ENCODE data around the gene KCNF1. TPM values are rescaled to one million over a fixed set of nuclear protein-coding genes. Genes with fewer than 3 reads are reported as not detected.
A peak's percentile ranks its signal among the peaks of the same experiment; 100 is the strongest.

KCNF1 gene
- total RNA-seq, 2 donors from 2014 or later = not detected

DNA sequence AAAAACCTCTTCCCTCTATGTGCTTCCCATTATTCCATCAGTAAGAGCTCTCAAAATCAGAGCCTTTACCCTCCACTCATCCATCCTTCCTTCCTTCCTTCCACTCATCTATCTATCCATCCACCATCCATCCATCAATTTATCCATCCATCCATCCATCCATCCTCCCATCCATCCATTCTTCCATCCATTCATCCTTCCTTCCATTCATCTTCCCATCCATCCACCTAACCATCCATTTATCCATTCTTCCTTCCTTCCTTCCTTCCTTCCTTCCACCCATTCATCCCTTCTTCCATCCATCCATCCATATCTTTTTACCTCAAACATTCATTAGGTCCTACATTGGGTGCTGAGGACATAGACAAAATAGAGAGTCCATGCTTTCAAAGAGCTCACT, 19.4 kb upstream of the KCNF1 start:
- no peaks in the 10 kb centered on the region for H3K9me3 Mint-ChIP-seq
- H3K27ac Mint-ChIP-seq = no peak overlapping the region
- no peak for ATAC-seq
- DNase-seq (ENCODE audit: low spot score in 2 of 2) = no peak
- no peaks in the 10 kb centered on the region for H3K36me3 Mint-ChIP-seq

- Mint-ChIP-seq H3K9me3 (no peaks in the 10 kb centered on the region), H3K36me3 (no peaks in the 10 kb centered on the region), H3K27ac (no peak overlapping the region)
- DNase-seq (ENCODE audit: low spot score in 2 of 2) = no peak
- no peak for ATAC-seq
These were observed 18.9 kb upstream of the KCNF1 start for GRCh38 chr2:10892796-10893350.

DNA sequence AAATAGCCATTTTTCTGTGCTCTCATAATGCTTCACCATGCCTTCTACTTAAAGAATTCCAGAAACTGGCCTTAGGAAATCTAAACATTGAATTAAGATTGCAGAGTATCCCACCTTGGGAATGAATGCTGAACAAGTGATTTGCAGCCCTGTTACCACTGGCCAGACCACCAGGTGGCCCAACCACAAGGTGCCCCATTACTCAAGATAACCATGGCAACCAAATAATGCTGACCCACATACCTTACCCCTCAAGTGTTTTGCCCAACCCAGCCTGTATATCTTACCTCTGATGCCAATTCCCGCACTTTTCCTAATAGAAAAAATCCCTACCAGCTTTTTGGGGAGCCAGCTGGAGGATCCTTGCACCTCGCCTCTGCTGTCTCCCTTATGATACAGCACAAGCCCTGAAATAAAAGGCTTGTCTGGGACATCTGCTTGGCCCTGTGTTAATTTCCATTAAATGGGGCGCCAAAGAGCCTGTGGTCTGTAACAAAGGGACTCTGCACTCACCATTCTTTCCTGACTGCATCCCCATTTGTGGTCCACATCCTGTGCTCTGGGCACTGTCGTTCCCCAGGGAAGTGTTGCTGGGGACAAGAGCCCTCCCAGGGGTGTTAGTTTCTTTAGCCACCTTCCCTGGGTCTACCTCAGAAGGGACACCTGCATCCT, 17.3 kb upstream of the KCNF1 start:
- ATAC-seq (no peak), DNase-seq (ENCODE audit: low spot score in 2 of 2) (no peak)
- Mint-ChIP-seq H3K36me3 (no peaks in the 10 kb centered on the region), H3K9me3 (no peaks in the 10 kb centered on the region), H3K27ac (no peak overlapping the region)

GRCh38 chr2:10895231-10895630, 16.5 kb upstream of the KCNF1 start:
- Mint-ChIP-seq H3K27ac (no peak overlapping the region), H3K36me3 (no peaks in the 10 kb centered on the region), H3K9me3 (no peaks in the 10 kb centered on the region)
- no peak for ATAC-seq
- DNase-seq (ENCODE audit: low spot score in 2 of 2) = no peak

- H3K36me3 Mint-ChIP-seq = no peaks in the 10 kb centered on the region
- no peak overlapping the region for H3K27ac Mint-ChIP-seq
- DNase-seq (ENCODE audit: low spot score in 2 of 2) = no peak
- ATAC-seq = no peak
- H3K9me3 Mint-ChIP-seq = no peaks in the 10 kb centered on the region
These were observed 13.8 kb upstream of the KCNF1 start for GRCh38 chr2:10897956-10898355.

GRCh38 chr2:10900216-10901109, 11.3 kb upstream of the KCNF1 start:
- Mint-ChIP-seq H3K27ac (no peak overlapping the region), H3K36me3 (no peaks in the 10 kb centered on the region), H3K9me3 (no peaks in the 10 kb centered on the region)
- DNase-seq (ENCODE audit: low spot score in 2 of 2) (no peak), ATAC-seq (no peak)

- H3K9me3 Mint-ChIP-seq = no peaks in the 10 kb centered on the region
- no peak overlapping the region for H3K27ac Mint-ChIP-seq
- no peaks in the 10 kb centered on the region for H3K36me3 Mint-ChIP-seq
- no peak for DNase-seq (ENCODE audit: low spot score in 2 of 2)
- no peak for ATAC-seq
These were observed 10.4 kb upstream of the KCNF1 start for GRCh38 chr2:10901160-10901939.

GRCh38 chr2:10903861-10904210, 7.9 kb upstream of the KCNF1 start:
- Mint-ChIP-seq H3K27ac (no peak overlapping the region), H3K36me3 (no peaks in the 10 kb centered on the region), H3K9me3 (no peaks in the 10 kb centered on the region)
- no peak for ATAC-seq
- DNase-seq (ENCODE audit: low spot score in 2 of 2) = no peak

GRCh38 chr2:10904455-10904854, 7.3 kb upstream of the KCNF1 start:
- no peaks in the 10 kb centered on the region for H3K9me3 Mint-ChIP-seq
- DNase-seq (ENCODE audit: low spot score in 2 of 2) (no peak), ATAC-seq (no peak)
- no peaks in the 10 kb centered on the region for H3K36me3 Mint-ChIP-seq
- H3K27ac Mint-ChIP-seq = no peak overlapping the region

DNA sequence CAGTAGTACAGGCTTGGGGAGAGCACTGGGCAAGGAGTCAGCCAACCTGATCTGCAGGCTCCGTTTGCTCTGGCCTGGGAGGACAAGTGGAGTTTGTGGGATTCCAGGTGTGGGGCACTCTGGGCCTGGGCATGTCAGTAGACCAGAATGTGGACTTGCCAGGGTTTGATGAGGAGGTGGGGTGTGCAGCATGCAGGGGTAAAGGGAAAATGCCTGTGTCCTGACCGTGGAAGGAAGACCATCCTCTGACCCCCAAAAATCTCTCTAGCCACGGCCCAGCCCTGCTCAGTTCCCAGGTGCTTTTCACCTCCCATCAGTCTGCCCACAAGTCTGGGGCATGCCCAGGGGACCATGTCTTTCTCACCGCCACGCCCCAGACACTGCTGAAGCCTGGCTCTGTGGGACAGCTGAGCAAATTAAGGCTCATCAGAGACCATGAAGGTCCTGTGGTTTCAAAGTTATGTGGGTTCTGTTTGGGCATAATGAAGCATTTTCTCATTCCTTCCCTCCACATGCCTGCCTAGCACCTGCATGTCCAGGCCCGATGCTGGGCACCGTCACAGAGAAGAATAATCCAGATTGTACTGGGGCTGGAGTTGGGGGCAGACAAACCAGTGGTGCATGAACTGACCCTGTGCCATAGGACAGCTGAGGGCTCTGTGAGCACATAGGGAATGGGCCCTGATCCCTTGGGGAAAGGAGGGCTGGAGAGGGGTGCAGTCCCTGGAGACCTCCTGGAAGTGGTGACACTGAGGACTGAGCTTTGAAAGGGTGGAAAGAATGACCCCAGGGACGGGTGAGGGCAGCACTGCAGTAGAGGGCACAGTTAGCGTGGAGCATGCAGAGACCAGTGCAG, 6.5 kb upstream of the KCNF1 start:
- ATAC-seq (no peak), DNase-seq (ENCODE audit: low spot score in 2 of 2) (no peak)

GRCh38 chr2:10905862-10906143, 5.9 kb upstream of the KCNF1 start:
- ATAC-seq (no peak), DNase-seq (ENCODE audit: low spot score in 2 of 2) (no peak)
- no peaks in the 10 kb centered on the region for H3K9me3 Mint-ChIP-seq
- H3K36me3 Mint-ChIP-seq = no peaks in the 10 kb centered on the region
- H3K27ac Mint-ChIP-seq = no peak overlapping the region

More for the DNA sequence above, 6.5 kb upstream of the KCNF1 start:
- H3K36me3 Mint-ChIP-seq = no peaks in the 10 kb centered on the region
- no peaks in the 10 kb centered on the region for H3K9me3 Mint-ChIP-seq
- no peak overlapping the region for H3K27ac Mint-ChIP-seq

- ATAC-seq (no peak), DNase-seq (ENCODE audit: low spot score in 2 of 2) (no peak)
- no peaks in the 10 kb centered on the region for H3K36me3 Mint-ChIP-seq
- H3K27ac Mint-ChIP-seq = no peak overlapping the region
- H3K9me3 Mint-ChIP-seq = no peaks in the 10 kb centered on the region
These were observed 4.7 kb upstream of the KCNF1 start for GRCh38 chr2:10906926-10907625.

DNA sequence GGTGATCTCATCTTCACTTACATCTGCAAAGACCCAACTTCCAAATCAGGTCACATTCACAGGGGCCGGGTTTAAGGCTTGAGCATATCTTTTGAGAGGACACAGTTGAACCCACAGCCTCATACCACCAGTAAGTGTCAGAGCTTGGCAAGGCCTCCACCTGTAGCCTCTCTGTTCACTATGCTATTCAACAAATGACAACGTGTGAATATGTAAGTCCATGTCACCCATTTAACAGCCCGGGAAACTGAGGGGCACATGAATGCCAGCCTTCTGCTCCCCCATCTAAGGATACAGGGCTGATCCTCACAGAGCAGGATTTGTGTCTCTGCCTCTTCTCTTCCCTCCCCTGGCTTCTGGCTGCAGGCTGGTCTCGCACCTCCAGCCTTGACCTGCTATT, 3.5 kb upstream of the KCNF1 start:
- no peak overlapping the region for H3K27ac Mint-ChIP-seq
- ATAC-seq = no peak

GRCh38 chr2:10909050-10909995, 2.4 kb upstream of the KCNF1 start:
- peak in 1 of 2 donors; percentile 52 for DNase-seq (ENCODE audit: low spot score in 2 of 2)

More for the DNA sequence above, 3.5 kb upstream of the KCNF1 start:
- H3K9me3 Mint-ChIP-seq = no peaks in the 10 kb centered on the region
- no peak for DNase-seq (ENCODE audit: low spot score in 2 of 2)
- peaks cover 0 to 4% of the 10 kb centered on the region in 2 donors for H3K36me3 Mint-ChIP-seq

DNA sequence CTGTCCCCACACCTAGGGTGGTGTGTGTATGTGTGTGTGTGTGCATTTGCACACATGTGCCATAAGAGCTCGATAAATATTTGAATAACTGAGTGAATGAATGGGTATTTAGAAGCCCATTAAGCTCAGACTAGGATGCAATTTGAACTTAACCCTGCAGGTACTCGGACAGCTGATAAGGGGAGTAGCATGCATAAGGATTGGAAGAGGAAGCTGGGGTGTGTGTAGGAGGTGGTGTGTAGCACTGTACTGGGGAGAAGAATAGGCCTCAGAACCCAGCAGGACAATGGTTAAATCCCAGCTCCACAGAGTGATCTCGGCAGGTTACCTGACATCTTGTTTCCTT, 1.8 kb upstream of the KCNF1 start:
- DNase-seq (ENCODE audit: low spot score in 2 of 2) (no peak), ATAC-seq (no peak)
- peaks cover 0 to 5% of the 10 kb centered on the region in 2 donors for H3K36me3 Mint-ChIP-seq
- H3K27ac Mint-ChIP-seq = no peak overlapping the region
- H3K9me3 Mint-ChIP-seq = no peaks in the 10 kb centered on the region

More at GRCh38 chr2:10909050-10909995, 2.4 kb upstream of the KCNF1 start:
- H3K36me3 Mint-ChIP-seq = peaks cover 0 to 5% of the 10 kb centered on the region in 2 donors
- peak in 1 of 2 donors; percentile 34 for ATAC-seq
- no peak overlapping the region for H3K27ac Mint-ChIP-seq
- no peaks in the 10 kb centered on the region for H3K9me3 Mint-ChIP-seq
